Left renal cortex interstitium (tissue), 4 donors: ENCODE measurements around the gene UBE2M. TPM values are rescaled to one million over a fixed set of nuclear protein-coding genes. Genes with fewer than 3 reads are reported as not detected.

Experiments
- DNase-seq, 4 donors: peaks; one replicate each; pipeline ENCODE4 v3.0.0-alpha.2; 2013; ENCODE audit warnings: low read depth in 4 of 4, low spot score in 2 of 4, missing footprints in 1 of 4
- polyA plus RNA-seq, 4 donors: library from polyadenylated mRNA; unstranded; fragments of 120-200 nt; gene quantifications; one replicate each; pipeline ENCODE4 v1.2.1, GENCODE V29; 2013; ENCODE audit not compliant: insufficient read length in 4 of 4

Gene UBE2M
- polyA plus RNA-seq, 4 donors, result 87.6 to 104 (median 95.3) TPM

DNA sequence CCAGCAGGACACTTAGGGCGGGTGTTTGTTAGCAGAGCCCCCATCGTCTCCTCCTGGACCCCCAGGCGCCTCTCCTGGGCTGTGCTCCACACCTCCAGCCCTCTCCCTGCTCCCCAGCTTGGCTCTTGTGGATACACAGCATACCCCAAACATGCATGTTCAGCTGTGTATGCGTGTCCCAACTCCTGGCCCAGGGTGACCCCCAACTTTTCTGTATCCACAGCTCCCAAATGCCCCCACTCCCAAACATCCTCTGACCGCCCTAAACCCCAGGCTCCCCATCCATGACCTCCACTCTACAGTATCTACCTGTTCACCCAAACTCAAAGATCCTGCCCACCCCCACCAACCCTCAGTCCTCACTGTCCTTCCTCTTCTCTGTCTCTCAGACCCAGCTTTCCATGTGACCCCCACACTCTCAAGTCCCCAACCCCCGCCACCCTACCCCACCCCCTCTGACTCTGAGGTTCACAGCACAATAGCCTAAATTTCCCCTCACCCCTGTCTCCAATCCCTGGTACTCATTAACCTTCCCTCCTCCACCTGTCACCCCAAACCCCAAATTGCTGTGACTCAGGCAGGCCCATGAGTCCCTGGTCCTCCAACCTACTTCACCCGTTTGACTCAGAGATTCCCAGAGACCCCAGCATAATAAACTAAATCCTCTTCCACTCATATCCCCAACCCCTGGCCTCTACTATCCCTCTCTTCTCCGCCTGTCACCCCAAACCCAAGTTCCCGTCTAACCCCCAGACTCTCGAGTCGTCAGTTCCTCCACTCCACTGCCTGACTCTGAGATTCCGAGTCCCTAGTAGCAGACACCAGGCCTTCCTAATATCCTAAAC, 968 bp downstream of the UBE2M start:
- no peak for DNase-seq

DNA sequence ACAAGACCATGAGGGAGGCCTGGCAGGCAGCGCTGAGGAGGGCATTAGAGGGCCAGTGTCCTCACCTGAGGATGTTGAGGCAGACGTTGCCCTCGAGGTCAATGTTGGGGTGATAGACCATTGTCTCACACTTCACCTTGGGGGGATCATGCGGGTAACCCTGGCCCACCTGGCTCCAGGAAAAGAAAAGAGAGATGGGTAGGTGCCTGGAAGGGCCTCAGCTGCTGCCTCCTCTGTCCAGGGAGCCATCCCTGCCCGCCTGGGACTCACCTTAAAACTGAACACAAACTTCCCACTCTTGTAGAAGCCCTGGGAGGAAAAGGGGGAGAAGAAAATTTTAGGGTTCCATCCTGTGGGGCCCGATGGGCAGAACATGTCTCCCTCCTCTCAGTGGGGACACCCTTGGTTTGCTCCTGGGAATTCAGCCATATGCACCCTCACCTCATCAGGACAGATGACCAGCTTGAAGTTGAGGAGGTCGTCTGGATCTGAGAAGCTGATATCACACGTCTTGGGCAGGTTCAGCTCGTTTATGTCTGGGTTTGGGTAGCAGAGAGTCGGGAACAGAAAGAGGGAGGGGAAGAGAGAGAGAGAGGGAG, 1.7 kb downstream of the UBE2M start:
- no peak for DNase-seq

DNA sequence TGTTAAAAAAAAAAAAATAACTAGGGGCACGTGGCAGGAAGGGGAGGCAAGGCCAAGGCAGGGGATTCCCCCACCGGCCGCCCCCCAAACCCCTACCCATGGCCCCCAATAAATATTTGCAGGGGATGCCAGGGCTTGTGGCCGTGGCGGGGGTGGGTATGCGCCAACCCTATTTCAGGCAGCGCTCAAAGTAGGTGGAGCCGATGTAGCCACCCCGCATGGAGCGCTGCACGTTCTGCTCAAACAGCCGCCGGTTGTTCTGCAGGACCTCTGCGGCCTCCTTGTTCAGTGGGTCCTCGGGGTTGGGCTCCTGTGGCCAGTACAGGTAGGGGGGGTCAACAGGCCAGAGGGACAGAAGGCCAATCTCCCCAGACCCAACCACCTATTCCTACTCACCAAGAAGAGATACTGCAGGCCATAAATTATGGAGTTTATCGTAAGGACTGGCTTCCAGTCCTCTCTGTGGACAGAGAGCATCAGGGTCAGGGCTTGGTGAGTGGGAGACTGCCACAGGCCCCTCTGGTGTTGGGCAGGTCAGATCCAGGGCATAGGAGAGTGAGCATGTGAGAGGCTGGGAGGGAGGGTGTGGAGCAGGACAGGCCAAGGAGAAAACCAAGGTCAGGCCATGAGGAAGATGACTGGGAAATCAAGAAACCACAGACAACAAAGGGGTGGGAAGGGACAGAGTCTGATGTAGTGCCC, 2.3 kb downstream of the UBE2M start:
- no peak for DNase-seq

DNA sequence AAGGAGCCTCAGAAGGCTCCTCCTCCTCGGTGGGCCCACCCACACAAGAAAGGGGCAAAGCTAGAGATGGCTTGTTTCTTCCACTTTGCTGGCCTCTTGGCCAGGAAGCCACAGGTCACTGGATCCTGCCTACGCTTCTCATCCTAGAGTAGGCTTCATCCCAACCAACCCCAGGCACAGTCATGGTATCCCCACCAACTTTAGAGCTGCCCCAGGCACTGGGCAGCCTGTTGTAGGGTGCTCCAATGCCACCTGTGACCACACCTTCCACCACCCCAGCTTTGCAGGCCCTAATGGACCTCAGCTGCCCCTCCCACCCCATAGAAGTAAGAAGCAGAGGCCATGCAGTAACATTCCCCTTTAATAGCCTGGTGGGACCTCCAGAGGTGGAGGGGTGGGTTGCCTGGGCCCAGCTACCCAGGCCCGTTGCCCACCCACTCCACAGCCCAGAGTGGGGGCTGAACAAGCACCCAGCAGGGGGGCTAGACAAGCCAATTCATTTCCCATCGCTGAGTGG, 3.0 kb downstream of the UBE2M start:
- DNase-seq, result no peak

DNA sequence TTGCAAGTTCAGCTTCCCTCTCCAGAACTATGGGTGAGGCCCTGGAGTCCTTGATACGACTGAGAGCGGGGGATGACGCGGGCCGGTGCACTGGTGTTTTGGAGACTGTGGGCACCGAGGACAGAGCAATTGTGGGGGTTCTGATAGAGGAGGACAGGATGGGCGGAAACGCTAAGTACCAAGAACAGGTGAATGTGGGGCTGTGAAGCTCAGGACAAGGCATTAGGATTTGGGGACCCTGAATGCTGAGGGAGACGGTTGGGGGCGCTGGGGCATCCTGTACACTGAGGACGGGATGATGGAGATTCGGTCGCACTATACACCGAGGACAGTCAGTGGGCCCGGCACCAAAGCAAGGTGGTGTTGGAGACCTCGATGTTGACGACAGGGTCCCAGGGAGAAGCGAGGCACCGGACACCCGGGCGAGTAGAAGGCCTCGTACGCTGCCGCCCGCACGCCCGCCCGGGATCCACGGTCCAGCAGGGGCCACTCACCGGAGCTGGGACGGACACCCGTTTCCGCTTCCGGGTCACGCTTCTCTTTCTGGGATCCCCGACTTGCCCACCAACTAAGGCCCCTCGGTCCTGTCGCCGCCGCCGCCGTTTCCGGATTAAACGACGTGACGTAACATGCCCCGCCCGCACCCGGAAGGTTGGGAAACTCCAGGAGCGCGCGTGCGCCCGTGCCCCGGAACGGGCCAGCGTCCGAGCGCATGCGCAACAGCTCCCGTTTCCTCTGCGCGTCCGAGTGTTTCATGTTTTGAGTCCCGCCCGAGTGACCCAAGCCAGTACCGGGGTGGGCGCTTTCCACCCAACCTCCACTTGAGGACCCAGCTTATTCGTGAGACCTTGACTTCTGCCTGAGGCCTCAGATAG, 3.7 kb downstream of the UBE2M start, which contains the start of gene CHMP2A:
CHMP2A (minus strand) TSS at position 612 of the 875 bp plus-strand sequence. CDS start 893 bp downstream, outside the sequence.
- peak; percentile 85 to 95 (median 90) for DNase-seq

DNA sequence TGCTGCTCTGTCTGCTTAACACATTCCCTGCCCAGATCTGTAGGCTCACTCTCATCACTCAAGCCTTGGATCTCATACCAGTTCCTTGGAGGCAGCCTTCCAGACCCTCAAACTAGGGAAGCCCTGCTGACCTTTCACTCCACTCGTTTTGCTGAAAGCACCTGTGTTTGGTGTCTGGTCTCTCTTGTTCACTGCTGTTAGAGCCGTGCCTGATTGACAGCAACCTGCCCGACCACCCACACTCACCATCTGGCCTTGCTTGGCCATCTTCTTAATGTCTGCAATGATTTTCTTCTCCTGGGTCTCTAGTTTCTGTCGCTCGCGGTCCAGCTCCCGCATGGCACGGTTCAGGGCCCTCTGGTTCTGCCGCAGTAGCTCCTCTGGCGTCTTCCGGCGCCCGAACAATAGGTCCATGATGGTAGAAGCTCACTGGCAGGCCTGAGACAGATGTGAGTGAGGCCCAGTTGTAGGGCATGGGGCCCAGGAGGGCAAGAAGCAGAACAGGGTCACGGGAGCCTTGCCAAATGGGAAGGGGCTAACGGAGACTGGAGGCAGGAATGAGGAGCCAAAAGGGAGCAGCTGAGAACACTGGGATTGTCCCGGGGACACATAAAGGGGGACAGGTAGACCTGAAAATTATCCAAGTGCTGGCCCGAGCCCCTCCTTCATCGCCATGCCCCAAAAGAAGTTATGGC, 4.5 kb downstream of the UBE2M start:
- DNase-seq, result no peak

DNA sequence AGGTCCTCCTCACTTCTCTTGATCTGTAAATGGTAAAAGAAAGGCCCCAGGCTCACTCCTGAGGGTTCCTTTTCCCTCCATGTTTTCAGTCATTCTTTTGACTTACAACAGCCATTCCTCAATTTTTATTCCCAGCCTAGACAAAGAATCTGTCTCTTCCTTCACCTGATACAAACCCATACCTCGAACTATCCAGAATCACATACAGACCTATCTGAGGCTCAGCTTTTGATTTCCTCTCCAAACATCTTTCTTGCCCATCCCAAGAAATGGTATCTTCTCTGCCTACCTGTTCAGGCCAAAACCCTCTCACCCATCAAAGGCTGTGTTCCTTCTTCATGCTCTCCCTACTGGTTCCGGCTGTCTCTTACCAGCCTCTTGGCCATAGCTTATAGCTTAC, 5.8 kb downstream of the UBE2M start:
- DNase-seq, result no peak

DNA sequence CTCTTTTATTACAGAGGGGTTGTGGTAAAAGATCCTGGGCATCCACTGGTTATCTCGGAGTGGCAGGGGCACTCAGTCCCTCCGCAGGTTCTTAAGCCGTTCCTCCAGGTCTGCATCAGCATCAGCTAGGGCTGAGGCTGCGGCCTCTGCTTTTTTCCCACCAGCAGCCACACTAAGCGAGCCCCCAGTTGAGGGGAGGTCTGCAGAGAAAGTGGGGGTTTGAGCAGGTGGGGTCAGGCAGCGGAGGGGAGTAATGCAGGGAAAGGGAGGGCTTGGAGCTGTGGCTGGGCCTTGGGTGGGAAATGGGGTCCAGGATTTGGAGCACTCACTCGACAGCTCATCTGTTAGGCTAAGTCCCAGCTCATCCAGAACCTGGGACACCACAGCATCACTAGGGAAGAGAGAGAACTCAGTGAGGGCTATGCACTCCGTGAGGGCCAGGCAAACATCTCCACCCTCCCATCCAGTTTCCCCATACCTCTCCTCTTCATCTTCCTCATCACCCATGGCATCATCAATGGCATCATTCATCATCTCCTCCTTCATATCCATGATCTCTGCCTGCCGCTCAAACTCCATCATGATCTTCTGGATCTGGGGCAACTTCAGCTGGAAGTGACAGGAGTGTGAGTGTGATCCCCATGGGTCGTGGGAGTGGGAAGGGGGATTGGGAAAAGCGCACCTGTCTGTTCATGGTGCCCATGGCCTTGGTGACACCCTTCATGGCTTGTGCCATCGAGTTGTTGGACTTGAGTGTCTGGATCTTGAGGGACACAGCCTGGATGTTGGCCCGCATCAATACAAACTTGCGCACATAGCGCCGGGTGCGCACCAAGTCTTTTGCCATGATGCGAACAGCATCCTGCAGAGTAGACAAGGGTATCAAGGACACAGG, 6.6 kb downstream of the UBE2M start:
- DNase-seq, result no peak

DNA sequence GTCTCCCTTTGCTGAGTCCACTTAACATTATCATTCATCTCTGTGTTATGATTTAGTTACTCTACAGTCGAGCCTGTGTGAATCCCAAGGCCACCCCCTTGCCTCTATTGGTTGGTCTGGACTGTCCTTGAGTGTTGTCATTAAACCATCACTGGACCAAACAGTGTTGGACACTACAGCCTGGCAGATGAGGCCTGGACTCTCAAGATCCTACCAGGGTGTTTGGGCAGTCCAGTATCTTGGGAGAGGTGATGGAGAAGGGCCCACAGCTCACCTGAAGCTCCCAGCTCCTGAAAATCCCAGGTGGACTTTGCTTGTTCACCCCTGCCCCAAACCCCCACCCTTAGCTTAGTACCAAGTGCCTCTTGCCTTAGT, 7.3 kb downstream of the UBE2M start:
- DNase-seq, result no peak

DNA sequence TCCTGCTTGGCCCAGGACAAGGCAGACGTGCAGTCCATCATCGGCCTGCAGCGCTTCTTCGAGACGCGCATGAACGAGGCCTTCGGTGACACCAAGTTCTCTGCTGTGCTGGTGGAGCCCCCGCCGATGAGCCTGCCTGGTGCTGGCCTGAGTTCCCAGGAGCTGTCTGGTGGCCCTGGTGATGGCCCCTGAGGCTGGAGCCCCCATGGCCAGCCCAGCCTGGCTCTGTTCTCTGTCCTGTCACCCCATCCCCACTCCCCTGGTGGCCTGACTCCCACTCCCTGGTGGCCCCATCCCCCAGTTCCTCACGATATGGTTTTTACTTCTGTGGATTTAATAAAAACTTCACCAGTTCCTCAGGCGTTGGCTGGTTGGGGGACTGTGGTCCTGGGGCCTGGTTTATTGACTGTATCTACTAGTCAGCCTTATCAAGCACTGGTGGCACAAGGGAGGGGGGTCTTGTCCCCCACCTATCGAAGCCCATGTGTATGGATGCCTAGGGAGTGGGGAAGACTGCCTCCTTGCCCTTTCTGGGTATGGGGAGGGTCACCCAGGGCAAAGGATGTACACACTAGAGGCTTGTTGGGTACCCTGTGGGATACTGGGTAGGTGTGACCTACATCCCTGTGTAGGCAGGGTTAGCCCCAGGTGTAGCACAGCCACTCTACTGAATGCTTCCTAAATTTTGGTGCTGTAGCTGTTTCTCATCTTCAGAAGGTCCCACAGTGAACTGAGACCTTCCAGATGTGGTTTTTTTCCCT, 7.9 kb downstream of the UBE2M start:
- DNase-seq, result no peak

DNA sequence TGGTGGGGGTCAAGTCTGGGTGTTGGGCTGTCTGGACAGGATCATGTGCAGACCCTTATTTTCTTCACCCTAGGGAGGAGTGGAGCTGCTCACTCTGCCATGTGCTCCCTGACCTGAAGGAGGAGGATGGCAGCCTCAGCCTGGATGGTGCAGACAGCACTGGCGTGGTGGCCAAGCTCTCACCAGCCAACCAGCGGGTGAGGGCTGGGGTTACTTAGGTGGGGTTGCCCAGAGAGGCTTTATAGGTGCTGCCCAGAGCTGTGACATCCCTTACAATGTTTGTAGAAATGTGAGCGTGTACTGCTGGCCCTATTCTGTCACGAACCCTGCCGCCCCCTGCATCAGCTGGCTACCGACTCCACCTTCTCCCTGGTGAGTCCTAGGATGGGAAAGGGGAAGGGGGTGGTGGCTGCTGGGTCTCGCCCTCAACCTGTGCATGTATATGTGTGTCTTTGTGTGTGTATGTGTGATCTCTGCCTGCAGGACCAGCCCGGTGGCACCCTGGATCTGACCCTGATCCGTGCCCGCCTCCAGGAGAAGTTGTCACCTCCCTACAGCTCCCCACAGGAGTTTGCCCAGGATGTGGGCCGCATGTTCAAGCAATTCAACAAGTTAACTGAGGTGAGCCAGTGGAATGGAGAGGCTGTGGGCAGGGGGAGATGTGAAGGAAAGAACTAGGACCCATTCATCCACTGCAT, 8.6 kb downstream of the UBE2M start:
- DNase-seq, result no peak

DNA sequence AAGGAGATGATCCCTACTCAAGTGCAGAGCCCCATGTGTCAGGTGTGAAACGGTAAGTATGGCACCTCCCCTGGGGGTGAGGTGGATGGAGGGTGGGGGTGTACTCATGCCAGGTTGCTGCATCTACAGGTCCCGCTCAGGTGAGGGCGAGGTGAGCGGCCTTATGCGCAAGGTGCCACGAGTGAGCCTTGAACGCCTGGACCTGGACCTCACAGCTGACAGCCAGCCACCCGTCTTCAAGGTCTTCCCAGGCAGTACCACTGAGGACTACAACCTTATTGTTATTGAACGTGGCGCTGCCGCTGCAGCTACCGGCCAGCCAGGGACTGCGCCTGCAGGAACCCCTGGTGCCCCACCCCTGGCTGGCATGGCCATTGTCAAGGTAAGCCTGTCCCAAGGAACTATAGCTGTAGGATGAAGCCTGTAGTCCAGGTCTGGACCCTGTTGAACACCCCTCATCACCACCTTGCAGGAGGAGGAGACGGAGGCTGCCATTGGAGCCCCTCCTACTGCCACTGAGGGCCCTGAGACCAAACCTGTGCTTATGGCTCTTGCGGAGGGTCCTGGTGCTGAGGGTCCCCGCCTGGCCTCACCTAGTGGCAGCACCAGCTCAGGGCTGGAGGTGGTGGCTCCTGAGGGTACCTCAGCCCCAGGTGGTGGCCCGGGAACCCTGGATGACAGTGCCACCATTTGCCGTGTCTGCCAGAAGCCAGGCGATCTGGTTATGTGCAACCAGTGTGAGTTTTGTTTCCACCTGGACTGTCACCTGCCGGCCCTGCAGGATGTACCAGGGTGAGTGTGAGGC, 9.3 kb downstream of the UBE2M start:
- DNase-seq, result no peak

DNA sequence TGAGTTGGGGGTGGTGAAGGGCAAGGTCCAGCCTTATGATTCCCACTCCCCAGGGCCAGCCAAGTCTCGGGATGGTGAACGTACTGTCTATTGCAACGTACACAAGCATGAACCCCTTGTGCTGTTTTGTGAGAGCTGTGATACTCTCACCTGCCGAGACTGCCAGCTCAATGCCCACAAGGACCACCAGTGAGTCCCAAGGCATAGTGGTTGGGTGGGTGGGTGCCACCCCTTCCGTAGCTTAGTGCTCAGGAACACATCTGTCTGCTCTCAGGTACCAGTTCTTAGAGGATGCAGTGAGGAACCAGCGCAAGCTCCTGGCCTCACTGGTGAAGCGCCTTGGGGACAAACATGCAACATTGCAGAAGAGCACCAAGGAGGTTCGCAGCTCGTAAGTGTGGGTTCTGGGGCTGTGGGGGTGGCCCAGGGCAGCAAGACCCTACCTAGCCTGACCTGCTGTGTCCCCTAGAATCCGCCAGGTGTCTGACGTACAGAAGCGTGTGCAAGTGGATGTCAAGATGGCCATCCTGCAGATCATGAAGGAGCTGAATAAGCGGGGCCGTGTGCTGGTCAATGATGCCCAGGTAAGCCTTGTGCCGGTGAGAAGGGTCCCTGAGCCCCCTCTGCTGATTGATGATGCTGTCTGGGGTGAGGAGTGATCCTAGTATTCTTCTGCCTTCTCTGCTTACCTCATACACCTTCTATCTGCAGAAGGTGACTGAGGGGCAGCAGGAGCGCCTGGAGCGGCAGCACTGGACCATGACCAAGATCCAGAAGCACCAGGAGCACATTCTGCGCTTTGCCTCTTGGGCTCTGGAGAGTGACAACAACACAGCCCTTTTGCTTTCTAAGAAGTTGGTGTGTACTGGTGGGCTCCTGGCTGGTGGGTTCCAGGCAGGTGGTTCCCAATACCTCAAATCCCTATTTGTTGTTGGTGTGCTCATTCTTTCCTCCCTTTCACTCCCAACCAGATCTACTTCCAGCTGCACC, 10.8 kb downstream of the UBE2M start:
- DNase-seq, result no peak

DNA sequence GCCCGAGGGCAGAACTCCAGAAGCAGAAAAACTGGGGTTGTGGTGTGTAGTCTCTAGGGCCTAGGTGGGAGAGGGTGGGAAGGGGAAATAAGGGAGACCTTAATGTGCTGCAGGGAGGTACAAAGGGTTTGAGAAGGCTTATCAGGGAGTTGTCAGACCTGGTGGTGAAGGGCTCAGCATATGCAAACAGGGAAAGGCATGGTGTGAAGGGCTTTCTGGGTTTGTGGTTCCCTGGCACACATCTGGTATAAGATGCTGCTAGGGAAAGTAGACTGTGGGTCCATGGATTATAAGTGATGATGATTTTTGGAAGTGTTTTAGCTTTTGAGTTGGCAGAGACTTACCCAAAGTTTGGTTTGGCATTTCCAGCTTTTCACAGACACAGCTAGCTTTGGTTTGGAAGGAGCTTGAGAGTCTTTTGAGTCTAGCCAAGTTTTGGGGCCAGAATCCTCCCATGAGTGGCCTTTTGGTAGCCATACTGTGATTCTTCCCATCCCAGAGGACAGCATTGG, 12.3 kb downstream of the UBE2M start:
- no peak for DNase-seq
